Measurements from ENCODE around the gene CNOT1.

- TF ChIP-seq CTCF (IDR thresholded peaks at IDR 0.05; ENCODE audit: insufficient read depth, low read length): no peak
- no peak for TF ChIP-seq REST (IDR thresholded peaks at IDR 0.05; ENCODE audit: insufficient replicate concordance, low read depth)
- no peak for TF ChIP-seq GABPA (IDR thresholded peaks at IDR 0.05; ENCODE audit: low read depth)
- TF ChIP-seq POLR2AphosphoS5 (IDR thresholded peaks at IDR 0.05; ENCODE audit: low read depth): no peak
- TF ChIP-seq SPI1 (IDR thresholded peaks at IDR 0.05; ENCODE audit: borderline replicate concordance, low read depth): no peak
Observed at GRCh38 chr16:58503166-58503862, 126.3 kb downstream of the CNOT1 start.
